ENCODE results near the gene LRRC43.

The LRRC43 gene

GRCh38 chr12:122182887-122183587 lies at the start of gene LRRC43:
LRRC43 (plus strand) TSS chr12:122183123; CDS start chr12:122183145, 22 bp downstream.
- peak; percentile 17 to 25 for DNase-seq

GRCh38 chr12:122133192-122133950 lies 49.6 kb upstream of the LRRC43 start:
- no peak for DNase-seq

DNA sequence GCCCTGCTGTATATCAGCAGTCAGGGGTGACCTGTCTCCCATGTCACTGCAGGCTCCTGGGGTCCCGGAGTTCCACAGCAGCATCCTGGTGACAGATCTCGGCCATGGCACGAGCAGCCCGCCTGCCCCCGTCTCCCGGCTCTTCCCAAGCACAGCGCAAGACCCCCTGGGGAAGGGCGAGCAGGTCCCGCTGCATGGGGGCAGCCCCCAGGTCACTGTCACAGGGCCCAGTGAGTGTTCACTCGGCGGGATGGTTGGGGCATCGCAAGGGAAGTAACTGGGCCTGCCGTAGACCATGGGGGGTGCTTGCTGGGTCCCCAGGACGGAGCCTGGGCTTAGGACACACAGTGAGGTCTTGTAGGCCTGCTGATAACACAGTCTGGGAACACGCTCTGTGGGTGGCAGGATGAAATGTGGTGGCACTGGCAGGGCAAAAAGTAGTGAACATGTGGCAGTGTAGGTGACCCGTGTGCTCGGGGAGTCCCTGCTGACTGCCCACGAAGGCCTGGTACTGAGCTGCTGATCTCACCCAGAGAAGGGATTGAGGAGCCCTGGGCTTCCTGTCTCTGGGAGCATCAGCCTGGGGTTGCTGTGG lies 47.4 kb upstream of the LRRC43 start:
- DNase-seq, result no peak

- no peak for DNase-seq
Observed at GRCh38 chr12:122137229-122137628, 45.7 kb upstream of the LRRC43 start.

- no peak for DNase-seq
Observed at GRCh38 chr12:122137681-122138080, 45.2 kb upstream of the LRRC43 start.

DNA sequence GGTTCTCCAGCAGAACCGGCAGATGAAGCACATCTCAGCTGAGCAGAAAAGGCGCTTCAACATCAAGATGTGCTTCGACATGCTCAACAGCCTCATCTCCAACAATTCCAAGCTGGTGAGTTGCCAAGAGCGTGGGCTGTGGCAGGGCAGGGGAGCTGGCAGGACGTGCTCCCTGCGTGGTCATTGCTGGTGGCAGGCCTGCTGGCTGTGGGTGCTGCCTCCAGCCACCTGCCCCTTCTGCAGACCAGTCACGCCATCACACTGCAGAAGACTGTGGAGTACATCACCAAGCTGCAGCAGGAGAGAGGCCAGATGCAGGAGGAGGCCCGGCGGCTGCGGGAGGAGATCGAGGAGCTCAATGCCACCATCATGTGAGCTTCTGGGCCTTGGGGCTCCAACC lies 44.7 kb upstream of the LRRC43 start:
- no peak for DNase-seq

- no peak for DNase-seq
Observed at GRCh38 chr12:122138616-122139015, 44.3 kb upstream of the LRRC43 start.

DNA sequence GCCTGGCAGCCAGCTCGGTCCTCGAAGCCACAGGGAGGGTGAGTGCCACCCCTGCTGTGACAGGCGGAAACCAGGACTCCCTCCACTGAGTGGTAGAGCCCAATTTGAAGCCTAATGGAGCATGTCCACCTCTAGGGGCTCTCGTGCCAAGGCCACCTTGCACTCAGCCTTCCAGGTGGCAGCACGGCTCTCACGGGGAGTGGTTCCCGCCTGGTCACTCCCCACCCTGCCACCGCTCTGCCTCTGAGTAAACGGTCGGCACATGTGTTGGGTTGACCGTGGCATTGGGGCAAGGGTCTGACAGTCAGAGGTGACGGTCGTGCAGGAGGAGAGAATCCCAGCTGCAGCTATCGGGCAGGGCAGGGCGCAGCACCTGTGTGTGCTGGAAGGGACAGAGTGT lies 43.7 kb upstream of the LRRC43 start:
- no peak for DNase-seq

- DNase-seq, result no peak
Observed at GRCh38 chr12:122139941-122140340, 43.0 kb upstream of the LRRC43 start.

- no peak for DNase-seq
Observed at GRCh38 chr12:122140467-122141257, 42.3 kb upstream of the LRRC43 start.

DNA sequence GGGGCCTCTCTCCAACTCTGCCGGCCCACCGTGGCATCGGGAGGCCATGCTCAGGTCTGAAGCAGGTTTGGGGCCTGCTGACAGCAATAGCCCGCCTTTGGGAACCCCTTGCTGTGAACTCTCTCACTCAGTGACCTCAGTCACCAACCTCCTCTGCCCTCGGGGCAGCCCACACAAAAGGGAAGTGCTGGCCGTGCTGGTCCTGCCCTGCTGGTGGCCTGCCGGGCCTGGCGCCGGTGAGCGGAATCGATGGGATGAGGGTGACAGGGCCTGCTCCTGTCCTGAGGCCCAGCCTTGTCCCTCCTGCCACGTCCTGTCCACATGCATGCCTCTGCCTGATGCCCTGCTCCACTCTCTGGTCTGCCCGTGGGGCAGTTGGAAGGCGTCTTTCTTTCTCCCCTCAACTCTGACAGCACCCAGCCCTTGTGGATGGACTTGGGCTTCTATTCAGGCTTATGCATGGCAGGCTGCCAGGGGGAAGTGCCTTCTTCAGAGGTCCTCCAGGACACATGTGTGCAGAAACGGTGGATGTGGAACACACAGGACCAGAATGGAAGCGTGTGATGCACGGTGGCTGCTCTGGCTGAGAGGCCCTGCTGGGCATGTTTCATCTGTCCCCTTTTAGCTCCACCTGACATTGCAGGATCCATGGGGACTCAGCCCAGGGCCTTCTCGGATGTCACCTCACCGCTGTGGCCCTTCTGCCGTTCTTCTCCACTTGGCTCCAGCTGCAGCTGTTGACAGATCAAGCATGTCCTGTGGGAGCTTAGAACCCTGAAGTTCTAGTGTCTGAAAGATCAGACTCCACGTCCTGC lies 40.8 kb upstream of the LRRC43 start:
- no peak for DNase-seq

DNA sequence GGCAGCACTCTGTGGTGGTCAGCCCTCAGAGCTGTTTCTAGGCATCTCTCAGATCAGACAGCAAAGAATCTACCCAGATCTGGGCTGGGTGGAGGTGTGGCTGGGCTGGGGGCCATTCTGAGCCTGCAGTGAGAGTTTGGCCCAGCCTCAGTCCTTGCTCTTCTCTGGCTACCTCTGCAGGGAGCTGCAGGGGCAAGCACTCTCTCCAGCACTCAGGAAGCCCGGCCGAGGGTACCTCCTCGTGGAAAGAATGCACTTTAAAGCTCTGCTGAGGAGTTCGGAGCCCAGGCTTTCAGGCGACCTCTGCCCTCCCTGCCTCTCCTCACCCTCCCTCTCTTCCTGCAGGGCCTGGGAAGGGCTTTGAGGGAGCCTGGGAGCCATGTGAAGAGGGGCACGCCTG lies 40.1 kb upstream of the LRRC43 start:
- no peak for DNase-seq

- DNase-seq, result no peak
Observed at GRCh38 chr12:122144885-122145284, 38.0 kb upstream of the LRRC43 start.

DNA sequence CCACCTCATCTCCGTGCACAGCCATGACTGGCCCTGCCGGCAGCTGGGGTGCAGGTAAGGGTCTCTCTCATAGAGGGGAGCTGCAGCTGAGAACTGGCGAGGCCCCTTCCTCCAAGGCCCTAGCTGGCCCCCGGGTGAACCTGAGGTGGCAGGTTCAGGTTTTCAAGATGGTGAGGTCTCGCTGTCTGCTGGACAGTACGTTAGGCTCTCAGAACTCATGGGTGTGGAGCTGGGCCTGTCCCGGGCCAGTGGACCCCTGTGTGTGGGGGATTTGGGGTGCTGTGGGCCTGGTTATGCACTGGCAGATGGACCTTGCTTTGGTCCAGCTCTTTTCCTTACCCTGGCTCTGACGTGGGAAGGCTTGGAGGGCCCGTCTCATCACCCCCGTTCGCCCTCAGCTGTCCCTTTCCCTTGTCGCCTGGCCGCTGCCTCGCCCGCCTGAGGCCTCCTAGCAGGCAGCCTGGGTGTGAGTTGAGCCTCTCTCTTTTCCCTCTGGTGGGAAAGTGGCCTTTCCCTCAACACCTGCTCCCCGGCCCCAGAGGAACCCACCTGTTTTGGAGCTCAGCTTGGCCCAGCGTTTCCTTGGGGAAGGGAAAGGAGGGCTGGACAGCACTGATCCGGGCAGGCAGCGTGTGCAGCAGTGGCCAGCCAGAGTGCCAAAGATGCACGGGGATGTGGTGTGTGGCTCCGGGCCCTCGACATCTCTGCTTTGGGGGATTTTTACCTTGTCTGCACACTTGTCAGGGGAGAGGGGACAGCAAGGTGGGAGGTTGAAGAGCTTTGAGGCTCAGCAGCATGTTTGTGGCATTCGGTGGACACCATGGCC lies 37.2 kb upstream of the LRRC43 start:
- no peak for DNase-seq

GRCh38 chr12:122147514-122148290 lies 35.2 kb upstream of the LRRC43 start:
- no peak for DNase-seq

- no peak for DNase-seq
Observed at GRCh38 chr12:122148657-122149056, 34.3 kb upstream of the LRRC43 start.

DNA sequence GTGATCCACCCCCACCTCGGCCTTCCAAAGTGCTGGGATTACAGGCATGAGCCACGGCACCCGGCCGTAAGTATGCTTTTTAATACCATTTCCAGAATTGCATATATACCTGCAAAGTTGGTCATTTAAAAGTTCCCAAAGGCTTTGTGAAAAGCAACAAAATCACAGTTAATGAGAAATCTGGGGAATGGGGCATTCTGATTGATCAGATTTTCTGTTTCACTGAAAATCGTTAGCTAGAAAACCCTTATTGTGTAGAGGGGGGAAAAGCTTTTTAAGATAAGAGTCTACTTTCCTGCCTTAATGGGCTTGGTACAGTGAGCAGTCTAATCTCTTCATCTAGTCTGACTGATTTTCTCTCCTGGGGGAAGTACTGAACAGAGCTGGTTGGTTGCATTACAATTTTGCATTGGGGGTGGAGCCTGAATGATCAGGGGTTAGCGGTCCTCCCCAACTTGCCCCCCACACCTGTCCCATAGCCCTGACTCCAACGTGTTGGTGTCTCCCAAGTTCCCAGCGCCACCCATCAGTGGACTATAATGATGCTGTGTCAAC lies 32.7 kb upstream of the LRRC43 start:
- no peak for DNase-seq

GRCh38 chr12:122152754-122153153 lies 30.2 kb upstream of the LRRC43 start:
- no peak for DNase-seq

DNA sequence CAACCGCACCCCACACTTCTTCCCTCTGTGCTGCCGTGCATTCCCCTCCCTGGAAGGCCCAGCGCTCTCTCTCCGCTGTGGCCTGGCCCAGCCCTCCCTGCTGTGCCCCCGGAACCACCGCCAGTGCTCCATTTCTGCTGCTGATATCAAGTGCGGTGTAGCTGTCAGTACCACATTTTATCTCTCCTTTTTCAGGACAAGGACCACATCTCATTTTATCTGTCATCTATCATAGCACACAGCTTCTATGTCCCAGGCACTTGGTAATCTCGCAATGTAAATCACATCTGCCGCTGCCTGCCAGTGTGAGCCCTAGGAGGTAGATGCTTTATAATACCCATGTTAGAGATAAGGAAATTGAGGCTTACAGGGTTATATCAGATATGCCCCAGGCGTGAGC lies 27.2 kb upstream of the LRRC43 start:
- DNase-seq, result no peak

GRCh38 chr12:122158700-122159285 lies 24.1 kb upstream of the LRRC43 start:
- no peak for DNase-seq
